ENCODE data around the gene ATRNL1. TPM values are rescaled to one million over a fixed set of nuclear protein-coding genes. Genes with fewer than 3 reads are reported as not detected.

ATRNL1 gene
- total RNA-seq, 1 experiment from 2014 or later = not detected

GRCh38 chr10:115065801-115066200 lies 27.4 kb upstream of the ATRNL1 start:
- Mint-ChIP-seq H3K4me3 (ENCODE audit: unreplicated experiment) (no peak overlapping the region), H3K9me3 (ENCODE audit: unreplicated experiment) (no peaks in the 10 kb centered on the region), H3K27ac (ENCODE audit: low read depth, unreplicated experiment) (no peak overlapping the region), H3K4me1 (ENCODE audit: insufficient read depth, unreplicated experiment) (no peaks in the 10 kb centered on the region), H3K27me3 (ENCODE audit: insufficient read depth, unreplicated experiment) (peaks cover 69% of the 10 kb centered on the region), H3K36me3 (ENCODE audit: insufficient read depth, unreplicated experiment) (no peaks in the 10 kb centered on the region)
- TF ChIP-seq CTCF (IDR thresholded peaks at IDR 0.05; ENCODE audit: unreplicated experiment) = no peak
- no TSS peak for BruUV-seq (replicated peaks)
- POLR2A ChIA-PET = interaction anchor here (0.7 kb wide), 1 partner anchor 11 kb away, joined by 3 read pairs; no protein-coding TSS in a partner anchor
- intact Hi-C loops (cut with micrococcal nuclease) = no loop called here
- DNase-seq (ENCODE audit: unreplicated experiment) = no peak
- CTCF ChIA-PET = no interaction called here

GRCh38 chr10:115066528-115066927 lies 26.6 kb upstream of the ATRNL1 start:
- no peaks in the 10 kb centered on the region for H3K4me1 Mint-ChIP-seq (ENCODE audit: insufficient read depth, unreplicated experiment)
- no peak overlapping the region for H3K4me3 Mint-ChIP-seq (ENCODE audit: unreplicated experiment)
- intact Hi-C loops (cut with micrococcal nuclease) = no loop called here
- H3K36me3 Mint-ChIP-seq (ENCODE audit: insufficient read depth, unreplicated experiment) = no peaks in the 10 kb centered on the region
- TF ChIP-seq CTCF (IDR thresholded peaks at IDR 0.05; ENCODE audit: unreplicated experiment) = no peak
- no peak overlapping the region for H3K27ac Mint-ChIP-seq (ENCODE audit: low read depth, unreplicated experiment)
- ChIA-PET POLR2A (no interaction called here), CTCF (interaction anchor here (0.6 kb wide), 2 partner anchors 189 to 541 kb away, joined by 3 read pairs; no protein-coding TSS in a partner anchor)
- no peaks in the 10 kb centered on the region for H3K9me3 Mint-ChIP-seq (ENCODE audit: unreplicated experiment)
- peaks cover 62% of the 10 kb centered on the region for H3K27me3 Mint-ChIP-seq (ENCODE audit: insufficient read depth, unreplicated experiment)
- no peak for DNase-seq (ENCODE audit: unreplicated experiment)
- BruUV-seq (replicated peaks) = no TSS peak

- no peak overlapping the region for H3K4me3 Mint-ChIP-seq (ENCODE audit: unreplicated experiment)
- H3K4me1 Mint-ChIP-seq (ENCODE audit: insufficient read depth, unreplicated experiment) = no peaks in the 10 kb centered on the region
- CTCF ChIA-PET = interaction anchor here (0.6 kb wide), 1 partner anchor 727 kb away, joined by 4 read pairs; no protein-coding TSS in a partner anchor
- intact Hi-C loops (cut with micrococcal nuclease) = no loop called here
- no TSS peak for BruUV-seq (replicated peaks)
- no peak for DNase-seq (ENCODE audit: unreplicated experiment)
- H3K27me3 Mint-ChIP-seq (ENCODE audit: insufficient read depth, unreplicated experiment) = peaks cover 21% of the 10 kb centered on the region
- POLR2A ChIA-PET = no interaction called here
- no peaks in the 10 kb centered on the region for H3K9me3 Mint-ChIP-seq (ENCODE audit: unreplicated experiment)
- H3K36me3 Mint-ChIP-seq (ENCODE audit: insufficient read depth, unreplicated experiment) = no peaks in the 10 kb centered on the region
- no peak overlapping the region for H3K27ac Mint-ChIP-seq (ENCODE audit: low read depth, unreplicated experiment)
- TF ChIP-seq CTCF (IDR thresholded peaks at IDR 0.05; ENCODE audit: unreplicated experiment) = no peak
These were observed 19.4 kb upstream of the ATRNL1 start for GRCh38 chr10:115073796-115074195.

GRCh38 chr10:115082506-115082905 lies 10.7 kb upstream of the ATRNL1 start:
- POLR2A ChIA-PET = interaction anchor here (1.0 kb wide), 1 partner anchor 12 kb away, joined by 4 read pairs; no protein-coding TSS in a partner anchor
- H3K4me3 Mint-ChIP-seq (ENCODE audit: unreplicated experiment) = no peak overlapping the region

More at GRCh38 chr10:115082506-115082905, 10.7 kb upstream of the ATRNL1 start:
- Mint-ChIP-seq H3K27ac (ENCODE audit: low read depth, unreplicated experiment) (no peak overlapping the region), H3K27me3 (ENCODE audit: insufficient read depth, unreplicated experiment) (peaks cover 21% of the 10 kb centered on the region), H3K36me3 (ENCODE audit: insufficient read depth, unreplicated experiment) (no peaks in the 10 kb centered on the region), H3K9me3 (ENCODE audit: unreplicated experiment) (peaks cover 22% of the 10 kb centered on the region), H3K4me1 (ENCODE audit: insufficient read depth, unreplicated experiment) (no peaks in the 10 kb centered on the region)
- intact Hi-C loops (cut with micrococcal nuclease) = no loop called here
- TF ChIP-seq CTCF (IDR thresholded peaks at IDR 0.05; ENCODE audit: unreplicated experiment) = no peak
- CTCF ChIA-PET = no interaction called here
- DNase-seq (ENCODE audit: unreplicated experiment) = peak; percentile 2
- BruUV-seq (replicated peaks) = no TSS peak
